GM18505 (cell line): ENCODE data around the gene ARID1B.

Experiments used
- ATAC-seq: cut with Tn5 transposase; IDR thresholded peaks from one replicate; pipeline ENCODE4 v1.9.1; 2021; ENCODE audit not compliant: unreplicated experiment
- POLR2A ChIP-seq: IDR thresholded peaks from 4 replicates; pipeline ENCODE4 v1.6.1; 2011; ENCODE audit warnings: borderline replicate concordance; ENCODE audit not compliant: insufficient read depth, insufficient read length; ENCODE audit errors: extremely low read depth

Gene ARID1B

GRCh38 chr6:156885562-156885961 lies 108.4 kb downstream of the ARID1B start:
- TF ChIP-seq POLR2A, result no peak
- ATAC-seq, result no peak

GRCh38 chr6:156886409-156886808 lies 109.2 kb downstream of the ARID1B start:
- peak; percentile 51 for ATAC-seq
- no peak for TF ChIP-seq POLR2A

- no peak for TF ChIP-seq POLR2A
These were observed 110.6 kb downstream of the ARID1B start for GRCh38 chr6:156887623-156888269.

GRCh38 chr6:156889469-156889868 lies 112.3 kb downstream of the ARID1B start:
- TF ChIP-seq POLR2A, result no peak
- no peak for ATAC-seq

More at GRCh38 chr6:156887623-156888269, 110.6 kb downstream of the ARID1B start:
- no peak for ATAC-seq

GRCh38 chr6:156889986-156890385 lies 112.8 kb downstream of the ARID1B start:
- TF ChIP-seq POLR2A, result no peak
- ATAC-seq, result no peak

GRCh38 chr6:156890627-156891314 lies 113.6 kb downstream of the ARID1B start:
- ATAC-seq, result no peak
- no peak for TF ChIP-seq POLR2A

- no peak for TF ChIP-seq POLR2A
- no peak for ATAC-seq
These were observed 120.8 kb downstream of the ARID1B start for GRCh38 chr6:156897907-156898531.

GRCh38 chr6:156899071-156899470 lies 121.9 kb downstream of the ARID1B start:
- ATAC-seq, result no peak
- TF ChIP-seq POLR2A, result no peak

GRCh38 chr6:156899532-156900135 lies 122.5 kb downstream of the ARID1B start:
- no peak for TF ChIP-seq POLR2A

GRCh38 chr6:156900292-156900691 lies 123.1 kb downstream of the ARID1B start:
- no peak for ATAC-seq

More at GRCh38 chr6:156899532-156900135, 122.5 kb downstream of the ARID1B start:
- ATAC-seq, result no peak

GRCh38 chr6:156901309-156902019 lies 124.3 kb downstream of the ARID1B start:
- TF ChIP-seq POLR2A, result no peak
- ATAC-seq, result no peak

More at GRCh38 chr6:156900292-156900691, 123.1 kb downstream of the ARID1B start:
- no peak for TF ChIP-seq POLR2A

GRCh38 chr6:156902782-156903181 lies 125.6 kb downstream of the ARID1B start:
- TF ChIP-seq POLR2A, result no peak
- no peak for ATAC-seq

- no peak for ATAC-seq
- no peak for TF ChIP-seq POLR2A
These were observed 127.2 kb downstream of the ARID1B start for GRCh38 chr6:156904176-156904967.

- no peak for ATAC-seq
- no peak for TF ChIP-seq POLR2A
These were observed 128.6 kb downstream of the ARID1B start for GRCh38 chr6:156905801-156906200.
